Fibroblast of skin of left quadriceps (primary cell): ENCODE results near the gene FTCDNL1.

Experiments used
- DNase-seq, 2 experiments: peaks; one replicate each; pipeline ENCODE4 v3.0.0-alpha.2; 2013; ENCODE audit warnings: low read depth in 2 of 2

FTCDNL1 gene

DNA sequence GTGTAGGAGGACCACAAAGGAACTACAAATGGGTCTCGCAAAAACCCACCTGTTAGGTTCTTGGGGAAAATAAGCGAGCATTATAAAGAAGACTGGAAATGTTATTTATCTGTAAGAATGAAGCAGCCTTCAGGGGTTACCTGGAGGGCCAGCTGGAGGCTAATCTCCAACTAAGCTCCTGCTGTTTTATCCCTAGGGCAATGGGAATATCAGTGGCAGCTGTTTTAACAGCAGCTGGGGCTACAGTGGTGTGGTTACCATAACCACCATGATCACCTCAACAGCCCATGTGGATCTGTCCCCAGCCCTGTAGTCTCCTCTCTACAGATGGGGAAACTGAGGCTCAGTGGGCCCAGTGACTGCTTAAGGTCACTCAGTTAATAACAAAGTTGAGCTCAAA lies 108.1 kb downstream of the FTCDNL1 start:
- no peak for DNase-seq

DNA sequence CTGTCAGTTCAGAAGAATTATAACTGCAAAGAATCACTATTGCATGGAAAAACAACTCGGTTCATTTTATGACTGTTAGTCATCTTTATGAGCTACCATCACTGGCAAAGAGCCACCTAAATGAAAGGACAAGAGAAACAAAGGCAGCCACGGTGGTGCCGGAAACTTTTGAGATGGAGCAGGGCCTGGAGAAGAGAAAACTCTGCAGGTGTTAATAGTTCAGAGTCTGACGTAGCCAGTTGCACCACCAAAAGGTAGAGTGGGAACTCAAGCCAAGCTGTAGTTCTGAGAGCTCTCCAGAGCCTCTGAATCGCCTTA lies 110.9 kb downstream of the FTCDNL1 start:
- no peak for DNase-seq

- DNase-seq: peak in 1 of 2 experiments; percentile 42
These were observed 111.4 kb downstream of the FTCDNL1 start for GRCh38 chr2:199739413-199740110.

DNA sequence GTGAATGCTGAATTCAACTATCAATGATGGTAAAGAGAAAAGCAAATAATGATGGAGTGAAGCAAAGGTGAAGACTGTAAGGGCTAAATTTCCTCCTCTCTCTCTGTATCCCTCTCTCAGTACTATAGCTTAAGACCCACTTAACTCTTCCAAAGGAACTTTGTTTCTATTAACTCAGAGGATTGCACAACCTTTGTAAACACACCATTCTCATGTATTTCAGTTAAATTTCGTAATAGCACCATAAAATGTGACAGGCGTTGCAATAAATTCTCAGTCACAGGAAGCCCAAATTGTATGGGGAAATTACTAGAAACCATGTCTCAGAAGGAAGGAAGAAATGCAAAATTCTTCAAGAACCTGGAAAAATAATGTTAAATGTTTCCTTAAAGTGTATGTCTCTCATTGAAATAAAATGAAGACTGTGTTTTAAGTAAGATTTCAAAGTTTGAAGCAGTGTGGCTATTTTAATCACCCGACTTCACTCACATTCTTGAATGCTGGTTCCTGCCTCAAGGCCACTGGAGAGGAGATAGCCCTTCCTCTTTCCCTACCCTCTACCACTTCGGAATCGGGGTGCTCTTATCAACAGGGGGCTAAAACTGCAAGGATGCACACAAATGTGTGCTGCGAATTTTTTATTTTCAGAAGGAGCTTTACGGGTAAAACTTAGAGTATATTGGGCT lies 112.1 kb downstream of the FTCDNL1 start:
- peak; percentile 80 to 82 for DNase-seq

GRCh38 chr2:199734651-199735050 lies 116.3 kb downstream of the FTCDNL1 start:
- no peak for DNase-seq

DNA sequence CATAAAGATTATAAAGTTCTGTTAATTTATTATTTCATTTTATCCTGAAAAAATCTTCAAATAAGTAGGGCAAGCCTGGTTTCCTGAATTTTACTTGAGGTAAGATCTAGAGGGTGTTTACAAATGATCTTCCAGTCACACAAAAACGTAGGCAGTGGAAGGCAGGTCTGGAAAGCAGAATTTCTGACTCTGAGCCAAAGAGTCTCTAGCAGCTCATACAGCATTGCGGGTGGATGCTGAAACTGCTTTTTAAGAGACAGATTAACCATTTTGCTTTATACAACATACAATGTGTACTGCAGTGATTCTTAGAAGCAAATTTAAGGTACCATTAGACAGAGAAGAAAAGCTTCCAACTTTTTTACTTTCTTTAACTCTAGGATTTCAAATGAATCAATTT lies 117.0 kb downstream of the FTCDNL1 start:
- DNase-seq: no peak

DNA sequence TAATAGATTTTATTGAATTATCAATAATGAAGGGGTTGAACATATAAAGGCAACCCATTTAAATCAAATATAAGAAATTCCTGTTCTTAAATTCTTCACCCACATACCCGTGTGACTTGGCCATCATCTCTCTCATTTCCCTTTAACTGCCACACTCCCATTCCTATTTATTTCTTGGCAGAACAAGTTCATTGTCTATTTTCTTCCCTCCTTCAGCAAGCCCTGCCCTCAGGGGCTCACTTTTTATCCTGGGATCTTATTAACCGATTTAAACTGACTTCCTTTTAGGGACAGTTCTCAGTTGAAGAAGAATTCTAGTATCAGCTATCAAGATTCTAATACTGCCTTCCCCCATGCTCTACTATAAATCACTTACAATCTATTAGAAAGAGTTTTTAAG lies 123.2 kb downstream of the FTCDNL1 start:
- no peak for DNase-seq

DNA sequence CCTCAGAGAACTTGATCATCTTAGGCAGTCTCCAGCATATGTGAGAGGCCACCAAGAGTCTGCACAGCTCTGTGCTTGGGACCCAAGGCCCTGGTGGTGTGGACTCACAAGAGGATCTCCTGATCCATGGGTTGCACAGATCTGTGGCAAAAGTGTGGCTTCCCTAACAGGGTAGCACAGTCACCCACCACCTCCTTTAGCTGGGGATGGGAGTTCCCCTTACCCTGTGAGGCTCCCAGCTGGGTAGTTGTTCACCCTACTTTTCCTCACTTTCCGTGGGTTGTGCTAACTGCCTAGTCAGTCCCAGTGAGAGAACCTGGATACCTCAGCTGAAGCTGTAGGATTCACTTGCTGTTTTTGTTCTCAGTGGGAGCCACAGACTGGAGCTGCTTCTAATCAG lies 123.7 kb downstream of the FTCDNL1 start:
- DNase-seq: no peak

GRCh38 chr2:199718074-199718473 lies 132.9 kb downstream of the FTCDNL1 start:
- DNase-seq: no peak

DNA sequence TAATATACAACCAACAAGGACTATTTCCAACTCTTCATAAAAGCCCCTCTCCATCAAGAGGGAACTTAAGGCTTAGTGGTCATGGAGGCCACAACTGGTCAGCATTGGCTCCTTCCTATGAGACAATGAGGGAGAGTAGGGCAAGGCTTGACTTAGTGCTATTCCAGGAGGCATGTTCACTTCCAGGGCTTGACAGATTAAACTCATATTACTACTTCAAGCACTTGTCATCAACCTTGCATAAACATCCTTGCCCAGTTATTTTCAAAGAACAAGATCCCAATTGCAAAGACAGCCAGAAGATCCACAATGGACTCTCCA lies 133.4 kb downstream of the FTCDNL1 start:
- no peak for DNase-seq

- no peak for DNase-seq
These were observed 134.0 kb downstream of the FTCDNL1 start for GRCh38 chr2:199716807-199717586.

DNA sequence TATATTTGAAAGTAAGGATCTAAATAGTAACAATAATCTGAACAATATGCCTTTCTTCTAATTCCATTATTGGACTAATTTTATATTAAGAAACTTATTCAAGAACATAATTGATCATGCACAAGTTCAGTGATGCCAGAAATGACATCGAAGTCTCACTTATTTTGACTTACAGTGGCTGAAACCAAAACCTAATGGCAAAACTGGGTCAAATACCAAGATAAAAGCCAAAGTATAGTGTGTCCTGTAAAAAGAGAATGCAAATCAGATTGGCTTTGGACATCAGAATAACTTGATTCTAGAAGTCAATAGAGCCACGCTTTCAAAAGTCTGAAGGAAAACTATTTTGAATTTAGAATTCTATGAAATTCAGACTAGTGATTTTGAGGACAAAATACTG lies 137.2 kb downstream of the FTCDNL1 start:
- DNase-seq: no peak

DNA sequence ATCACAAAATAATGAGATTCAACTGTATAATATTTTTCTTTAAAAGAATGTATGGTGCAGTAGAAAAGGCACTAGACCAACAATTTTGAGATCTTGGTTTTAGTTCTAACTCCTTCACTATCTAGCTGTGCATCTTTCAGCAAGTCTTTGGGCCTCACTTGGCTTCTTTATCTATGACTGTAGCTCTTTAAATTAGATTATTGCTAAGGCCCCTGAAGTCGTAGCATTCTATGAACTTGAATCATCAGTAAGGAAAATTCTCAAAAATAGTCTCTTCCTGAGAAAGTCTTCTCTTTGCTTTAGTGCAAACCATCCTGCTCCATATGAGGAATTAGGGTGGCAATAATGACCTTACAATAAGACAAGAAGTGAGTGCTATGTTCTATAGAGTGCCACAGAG lies 140.4 kb downstream of the FTCDNL1 start:
- DNase-seq: no peak
